ENCODE measurements around the gene FAM174B. TPM values are rescaled to one million over a fixed set of nuclear protein-coding genes. Genes with fewer than 3 reads are reported as not detected.

The FAM174B gene
- total RNA-seq, 2 donors from 2014 or later = 32.0 to 183 TPM

DNA sequence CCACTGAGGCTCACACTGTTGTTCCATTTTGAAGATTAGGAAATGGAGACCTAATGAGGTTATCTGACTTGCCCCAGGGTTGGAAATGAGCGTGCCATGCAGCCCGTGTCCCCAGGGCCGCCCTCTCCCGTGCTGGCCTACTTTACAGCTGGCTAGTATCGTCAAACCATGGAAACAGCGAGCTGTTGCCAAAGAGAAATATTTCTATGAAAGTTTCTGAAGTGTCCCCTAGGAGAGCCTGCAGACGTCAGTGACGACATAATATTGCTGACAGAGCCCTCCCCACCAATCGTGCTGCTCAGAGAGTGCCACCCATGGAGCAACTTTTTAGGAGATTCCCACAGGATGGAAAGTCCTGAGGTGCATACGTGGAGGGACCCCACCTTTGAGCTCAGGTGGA is 11.2 kb upstream of the FAM174B start:
- H3K9me3 ChIP-seq = no peaks in the 10 kb centered on the region
- intact Hi-C loops (cut with DNase I) = loop anchor here (5.0 to 10.0 kb wide), 3 partner anchors 48 to 139 kb away; no protein-coding TSS in a partner anchor
- H3K27ac ChIP-seq = peak overlapping the region in 1 of 2 donors; percentile 39
- 48% methylated on average over 10 of the region's 10 CpGs for WGBS
- H3K4me1 ChIP-seq (replicated peaks) = peaks cover 7% of the 10 kb centered on the region
- no peaks in the 10 kb centered on the region for H3K27me3 ChIP-seq (replicated peaks; ENCODE audit: insufficient read depth)
- TF ChIP-seq POLR2AphosphoS5 (IDR thresholded peaks at IDR 0.05) (no peak), POLR2A (IDR thresholded peaks at IDR 0.05) (no peak), CTCF (IDR thresholded peaks at IDR 0.05) (no peak)
- no peaks in the 10 kb centered on the region for H3K36me3 ChIP-seq
- no peak overlapping the region for H3K4me3 ChIP-seq
- no peak for DNase-seq (ENCODE audit: low spot score)

- Histone ChIP-seq H3K4me1 (replicated peaks) (peaks cover 7% of the 10 kb centered on the region), H3K4me3 (no peak overlapping the region), H3K36me3 (no peaks in the 10 kb centered on the region), H3K27ac (peak overlapping the region in 1 of 2 donors; percentile 26), H3K9me3 (no peaks in the 10 kb centered on the region), H3K27me3 (replicated peaks; ENCODE audit: insufficient read depth) (no peaks in the 10 kb centered on the region)
- intact Hi-C loops (cut with DNase I) = loop anchor here (5.0 to 10.0 kb wide), 3 partner anchors 48 to 138 kb away; no protein-coding TSS in a partner anchor
- DNase-seq (ENCODE audit: low spot score) = no peak
- 16% methylated on average over 10 of the region's 10 CpGs for WGBS
- no peak for TF ChIP-seq POLR2A (IDR thresholded peaks at IDR 0.05)
- TF ChIP-seq POLR2AphosphoS5 (IDR thresholded peaks at IDR 0.05) = peak; percentile 60
- no peak for TF ChIP-seq CTCF (IDR thresholded peaks at IDR 0.05)
Measured at GRCh38 chr15:92665100-92665555, 9.6 kb upstream of the FAM174B start.

GRCh38 chr15:92664178-92664900 is 8.8 kb upstream of the FAM174B start:
- TF ChIP-seq POLR2A (IDR thresholded peaks at IDR 0.05) (no peak), CTCF (IDR thresholded peaks at IDR 0.05) (no peak), POLR2AphosphoS5 (IDR thresholded peaks at IDR 0.05) (no peak)
- Histone ChIP-seq H3K27ac (peak overlapping the region in 1 of 2 donors; percentile 26), H3K36me3 (no peaks in the 10 kb centered on the region), H3K9me3 (no peaks in the 10 kb centered on the region), H3K27me3 (replicated peaks; ENCODE audit: insufficient read depth) (no peaks in the 10 kb centered on the region), H3K4me3 (no peak overlapping the region), H3K4me1 (replicated peaks) (peaks cover 7% of the 10 kb centered on the region)
- DNase-seq (ENCODE audit: low spot score) = no peak
- whole genome bisulfite sequencing = 82% methylated on average over 12 of the region's 12 CpGs
- intact Hi-C loops (cut with DNase I) = loop anchor here (10.0 kb wide), 1 partner anchor 50 kb away; no protein-coding TSS in a partner anchor

- Histone ChIP-seq H3K27ac (no peak overlapping the region), H3K9me3 (no peaks in the 10 kb centered on the region), H3K4me1 (replicated peaks) (peaks cover 7% of the 10 kb centered on the region), H3K27me3 (replicated peaks; ENCODE audit: insufficient read depth) (no peaks in the 10 kb centered on the region), H3K36me3 (no peaks in the 10 kb centered on the region), H3K4me3 (no peak overlapping the region)
- TF ChIP-seq POLR2AphosphoS5 (IDR thresholded peaks at IDR 0.05) = no peak
- TF ChIP-seq POLR2A (IDR thresholded peaks at IDR 0.05) = no peak
- TF ChIP-seq CTCF (IDR thresholded peaks at IDR 0.05) = no peak
- DNase-seq (ENCODE audit: low spot score) = no peak
- WGBS = 85% methylated on average over 13 of the region's 13 CpGs
- intact Hi-C loops (cut with DNase I) = loop anchor here (10.0 kb wide), 1 partner anchor 51 kb away; no protein-coding TSS in a partner anchor
Measured at GRCh38 chr15:92663250-92663951, 7.8 kb upstream of the FAM174B start.

Measured in prostate gland (tissue), 2 donors.